HEK293 (cell line): Measurements from ENCODE around the gene RBAK.
"Not testable (repeated sequence)": the region's sequence is repeated elsewhere in the genome, so short reads cannot be mapped to it uniquely, and the experiment has no call there.

ENCODE experiments used
- CTCF ChIA-PET: fragments of 350-600 bp; formaldehyde crosslinking; extraction: SDS; loops from one replicate; lab custom pipeline; 2021; ENCODE audit warnings: antibody characterized with exemption; lab: Yijun Ruan, JAX
- POLR2A ChIA-PET: fragments of 300-600 bp; formaldehyde crosslinking; extraction: SDS; loops from one replicate; lab custom pipeline; 2020; ENCODE audit warnings: antibody characterized with exemption, inconsistent platforms; lab: Yijun Ruan, JAX
- H3K27ac ChIP-seq: fragments of 200-500 bp; sonication (Bioruptor generic); 2 replicates; pipeline ENCODE4 v1.5.1; 2014; ENCODE audit warnings: low read depth, low read length, control low read depth, inconsistent platforms; ENCODE audit errors: extremely low read depth
- H3K36me3 ChIP-seq, 2 experiments: fragments of 200-500 bp in 1 of 2; sonication (Bioruptor generic) in 1 of 2; 1 replicate in 1 of 2; 2 replicates in 1 of 2; pipeline ENCODE4 v1.5.1; 2014 to 2017; ENCODE audit warnings: inconsistent platforms in 2 of 2, low read length in 2 of 2; ENCODE audit not compliant: control insufficient read depth in 2 of 2, insufficient read depth in 1 of 2
- H3K4me1 ChIP-seq: fragments of 200-500 bp; sonication (Bioruptor generic); 2 replicates; pipeline ENCODE4 v1.5.1; 2014; ENCODE audit warnings: mild to moderate bottlenecking, low read length, inconsistent platforms; ENCODE audit not compliant: control insufficient read depth, insufficient read depth
- H3K4me3 ChIP-seq: 2 replicates; pipeline ENCODE4 v1.5.1; 2011; ENCODE audit warnings: low read depth, mild to moderate bottlenecking, control low read depth, low read length, moderate library complexity
- H3K9me3 ChIP-seq: fragments of 200-500 bp; sonication (Bioruptor generic); 2 replicates; pipeline ENCODE4 v1.5.1; 2014; ENCODE audit warnings: low read depth, low read length, inconsistent platforms; ENCODE audit not compliant: control insufficient read depth, insufficient read depth
- ZNF112 ChIP-seq: fragments of 450-650 bp; formaldehyde crosslinking; IDR thresholded peaks from 2 replicates; pipeline ENCODE4 v1.5.0; 2017; ENCODE audit warnings: missing biosample characterization, missing genetic modification characterization
- ZNF555 ChIP-seq: fragments of 450-650 bp; formaldehyde crosslinking; conservative IDR thresholded peaks from 2 replicates; pipeline ENCODE4 v1.5.1; 2017; ENCODE audit warnings: missing biosample characterization, mild to moderate bottlenecking, missing genetic modification characterization, inconsistent platforms
- ZNF596 ChIP-seq: fragments of 450-650 bp; IDR thresholded peaks from 2 replicates; pipeline ENCODE4 v1.5.0; 2018; ENCODE audit warnings: missing biosample characterization, mild to moderate bottlenecking, missing genetic modification characterization, moderate library complexity
- ZNF621 ChIP-seq: fragments of 450-650 bp; formaldehyde crosslinking; IDR thresholded peaks from 2 replicates; pipeline ENCODE4 v1.5.1; 2017; ENCODE audit warnings: missing biosample characterization, missing genetic modification characterization

The RBAK gene

DNA sequence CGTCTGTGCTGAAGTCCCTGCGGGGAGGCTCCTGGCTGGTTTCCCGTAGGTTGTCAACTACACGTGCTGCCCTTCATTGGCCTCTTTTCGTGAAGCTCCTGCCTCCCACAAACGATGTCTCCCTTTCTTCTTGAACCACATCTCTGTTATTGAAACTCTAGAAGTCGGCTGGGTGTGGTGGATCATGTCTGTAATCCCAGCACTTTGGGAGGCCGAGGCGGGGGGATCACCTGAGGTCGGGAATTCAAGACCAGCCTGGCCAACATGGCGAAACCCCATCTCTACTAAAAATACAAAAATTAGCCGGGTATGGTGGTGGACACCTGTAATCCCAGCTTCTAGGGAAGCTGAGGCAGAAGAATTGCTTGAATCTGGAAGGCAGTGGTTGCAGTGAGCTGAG, 28.0 kb upstream of the RBAK start:
- H3K9me3 ChIP-seq, H3K4me1 ChIP-seq, H3K4me3 ChIP-seq, POLR2A ChIA-PET, H3K27ac ChIP-seq, H3K36me3 ChIP-seq, CTCF ChIA-PET: not testable (repeated sequence)

DNA sequence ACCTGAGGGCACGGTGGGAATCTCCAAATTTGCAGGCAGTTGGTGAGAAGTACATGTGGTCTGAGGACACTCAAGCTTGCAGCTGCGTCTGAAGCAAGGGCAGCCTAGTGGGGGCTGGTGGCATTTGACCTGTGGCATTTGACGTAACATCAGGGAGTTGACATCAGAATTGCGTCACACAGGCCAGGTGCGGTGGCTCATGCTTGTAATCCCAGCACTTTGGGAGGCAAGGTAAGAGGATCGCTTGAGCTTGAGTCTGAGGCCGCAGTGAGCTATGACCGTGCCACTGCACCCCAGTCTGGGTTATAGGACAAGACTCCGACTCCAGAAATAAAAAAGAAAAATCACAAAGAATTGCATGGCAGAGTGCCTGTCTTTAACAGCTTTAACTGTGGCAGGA, 25.6 kb upstream of the RBAK start:
- ChIA-PET POLR2A (no interaction called here), CTCF (no interaction called here)
- Histone ChIP-seq H3K27ac (no peak overlapping the region), H3K4me3 (no peak overlapping the region), H3K9me3 (no peaks in the 10 kb centered on the region), H3K36me3 (peaks cover 0 to 3% of the 10 kb centered on the region in 2 experiments; a peak in 1 of 3 replicates), H3K4me1 (no peaks in the 10 kb centered on the region)
- TF ChIP-seq ZNF596 (tag by site-specific recombination), result no peak

DNA sequence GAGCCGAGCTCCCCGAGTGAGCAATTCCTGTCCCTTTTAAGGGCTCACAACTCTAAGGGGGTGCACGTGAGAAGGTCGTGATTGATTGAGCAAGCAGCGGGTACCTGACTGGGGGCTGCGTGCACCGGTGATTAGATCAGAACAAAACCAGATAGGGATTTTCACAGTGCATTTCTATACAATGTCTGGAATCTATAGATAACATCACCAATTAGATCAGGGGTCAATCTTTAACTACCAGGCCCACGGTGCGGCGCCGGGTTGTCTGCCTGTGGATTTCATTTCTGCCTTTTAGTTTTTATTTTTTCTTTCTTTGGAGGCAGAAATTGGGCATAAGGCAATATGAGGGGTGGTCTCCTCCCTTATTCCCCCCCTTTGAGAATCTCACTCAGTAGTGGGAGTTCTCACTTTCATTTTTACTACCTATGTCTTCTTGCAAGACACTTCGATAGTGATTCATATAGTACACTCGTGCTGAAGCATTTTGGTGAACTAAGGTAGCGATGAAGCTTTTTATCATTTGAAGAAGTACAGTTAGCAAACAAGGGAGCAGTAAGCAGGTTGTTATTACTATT, 24.6 kb upstream of the RBAK start:
- H3K4me1 ChIP-seq, H3K4me3 ChIP-seq, H3K27ac ChIP-seq, H3K9me3 ChIP-seq, POLR2A ChIA-PET, H3K36me3 ChIP-seq: not testable (repeated sequence)
- CTCF ChIA-PET, result interaction anchor here (0.6 kb wide), 1 partner anchor 54 kb away, joined by 3 read pairs; no protein-coding TSS in a partner anchor

DNA sequence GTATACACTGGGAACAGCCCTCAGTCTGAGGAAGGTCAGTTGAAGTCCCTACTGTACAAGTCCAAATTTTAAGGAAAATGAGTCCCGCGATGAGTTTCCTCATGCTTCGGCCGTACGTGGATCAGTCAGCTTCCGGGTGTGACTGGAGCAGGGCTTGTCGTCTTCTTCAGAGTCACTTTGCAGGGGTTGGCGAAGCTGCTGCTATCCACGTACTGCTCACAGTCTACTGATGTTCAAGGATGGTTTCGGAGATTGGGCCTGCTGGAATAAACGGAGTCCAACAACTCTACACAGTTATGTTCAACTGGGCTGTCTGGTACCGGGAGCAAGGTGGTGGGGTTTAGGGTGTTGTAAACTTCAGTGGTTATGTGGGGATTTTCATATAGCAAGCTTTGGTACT, 22.0 kb upstream of the RBAK start:
- H3K36me3 ChIP-seq, H3K4me3 ChIP-seq, H3K27ac ChIP-seq, CTCF ChIA-PET, H3K4me1 ChIP-seq, POLR2A ChIA-PET, H3K9me3 ChIP-seq: not testable (repeated sequence)

DNA sequence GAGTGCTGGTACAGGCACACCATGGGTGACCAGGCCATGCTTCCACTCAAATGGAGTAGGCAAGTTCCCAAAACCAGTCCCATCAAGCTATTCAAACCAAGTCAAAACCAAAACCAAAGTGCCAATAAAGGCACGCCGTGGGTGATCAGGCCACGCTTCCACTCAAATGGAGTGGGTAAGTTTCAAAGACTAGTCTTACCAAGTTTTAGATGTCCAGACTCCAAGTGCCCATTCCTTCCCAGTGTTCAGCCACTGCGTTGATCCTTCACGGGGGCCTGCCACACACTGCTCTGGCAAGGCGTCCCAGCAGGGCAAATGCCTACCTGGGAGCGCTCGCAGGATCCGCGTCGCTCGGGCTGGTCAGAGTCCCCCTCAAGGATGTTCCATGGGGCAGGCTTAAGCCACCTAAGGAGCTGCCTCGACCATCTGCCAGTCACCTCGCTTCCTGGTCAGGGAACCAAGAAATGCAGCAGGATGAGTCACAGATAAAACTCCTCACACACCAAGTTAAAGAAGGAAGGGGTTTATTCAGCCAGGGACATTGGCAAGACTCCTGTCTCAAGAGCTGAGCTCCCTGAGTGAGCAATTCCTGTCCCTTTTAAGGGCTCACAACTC, 17.8 kb upstream of the RBAK start:
- H3K4me3 ChIP-seq, H3K4me1 ChIP-seq, H3K27ac ChIP-seq, POLR2A ChIA-PET, CTCF ChIA-PET, H3K36me3 ChIP-seq, H3K9me3 ChIP-seq: not testable (repeated sequence)

DNA sequence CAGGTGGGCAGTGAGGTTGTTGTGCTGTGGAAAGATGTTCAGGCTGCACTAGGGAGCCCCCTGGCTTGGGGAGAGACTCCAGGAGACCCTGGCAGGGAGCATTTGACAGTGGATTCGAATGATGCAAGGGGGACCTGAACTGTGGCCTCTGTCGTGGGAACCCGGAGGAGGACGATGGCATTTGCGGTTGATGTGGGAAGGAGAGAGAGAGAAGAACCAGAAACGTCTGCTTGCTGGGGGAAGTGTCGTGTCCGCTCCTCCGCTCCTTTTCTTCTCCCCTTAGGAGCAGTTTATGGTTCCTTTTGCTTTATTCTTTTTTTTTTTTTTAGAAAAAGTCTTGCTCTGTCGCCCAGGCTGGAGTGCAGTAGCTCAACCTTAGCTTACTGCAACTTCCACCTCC, 12.5 kb upstream of the RBAK start:
- H3K27ac ChIP-seq, POLR2A ChIA-PET, CTCF ChIA-PET, H3K4me1 ChIP-seq, H3K9me3 ChIP-seq, H3K4me3 ChIP-seq, H3K36me3 ChIP-seq: not testable (repeated sequence)

DNA sequence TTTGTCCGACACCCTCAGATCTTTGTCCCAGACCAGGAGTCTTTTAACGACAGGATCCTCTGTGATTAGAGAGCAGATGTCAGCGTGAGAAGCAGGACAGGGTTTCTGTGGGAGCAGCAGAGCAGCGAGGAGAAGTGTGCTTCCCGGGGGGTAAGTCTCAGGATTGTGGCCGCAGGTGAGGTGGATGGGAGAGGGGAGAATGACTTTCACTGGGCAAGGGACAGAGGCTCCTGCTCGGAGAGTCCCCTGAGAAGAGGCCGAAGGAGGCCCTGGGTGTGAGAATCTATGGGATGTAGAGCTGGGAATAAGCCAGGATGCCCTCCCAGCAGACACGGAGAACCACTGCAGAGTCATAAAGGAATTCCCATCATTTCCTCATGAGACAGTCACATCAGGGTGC, 10.4 kb upstream of the RBAK start:
- POLR2A ChIA-PET, result interaction anchor here (1.1 kb wide), 1 partner anchor 10 kb away, joined by 4 read pairs; the partner anchor contains the start of gene RBAK
- TF ChIP-seq ZNF112 (no peak), ZNF555 (tag by site-specific recombination) (no peak), ZNF621 (tag by site-specific recombination) (no peak)
- no peaks in the 10 kb centered on the region for H3K4me1 ChIP-seq
- no peak overlapping the region for H3K27ac ChIP-seq
- CTCF ChIA-PET, result no interaction called here
- no peak overlapping the region for H3K4me3 ChIP-seq
- no peaks in the 10 kb centered on the region for H3K36me3 ChIP-seq
- no peaks in the 10 kb centered on the region for H3K9me3 ChIP-seq
